Spleen (tissue), 7 donors: ENCODE data around the gene DECR2.
A peak's percentile ranks its signal among the peaks of the same experiment; 100 is the strongest.

ENCODE experiments used
- POLR2AphosphoS5 ChIP-seq, 3 donors: sonication (generic); formaldehyde crosslinking; IDR thresholded peaks; one replicate each; pipeline ENCODE4 v1.5.1; 2017; ENCODE audit warnings: antibody characterized with exemption in 3 of 3
- TF ChIP-seq, protein P1 (sequence below), 11 experiments: fragments of 200-600 bp in 7 of 11; fragments of 450-650 bp in 4 of 11; sonication (generic) in 4 of 11; IDR thresholded peaks in 8 of 11; conservative IDR thresholded peaks in 3 of 11; 1 replicate in 7 of 11; 2 replicates in 4 of 11; pipeline versions ENCODE4 v1.4.0 to v1.8.0; 2016 to 2021; ENCODE audit warnings: antibody characterized with exemption in 11 of 11, inconsistent platforms in 4 of 11, mild to moderate bottlenecking in 1 of 11
- donor health status: DM: no; HTN: no; CAD: no; lungs with moderate emphysema.
- donor health status: DM: no; HTN: no; CAD: no.
- donor health status: DM: no; HTN: no; CAD: no.

DNA sequence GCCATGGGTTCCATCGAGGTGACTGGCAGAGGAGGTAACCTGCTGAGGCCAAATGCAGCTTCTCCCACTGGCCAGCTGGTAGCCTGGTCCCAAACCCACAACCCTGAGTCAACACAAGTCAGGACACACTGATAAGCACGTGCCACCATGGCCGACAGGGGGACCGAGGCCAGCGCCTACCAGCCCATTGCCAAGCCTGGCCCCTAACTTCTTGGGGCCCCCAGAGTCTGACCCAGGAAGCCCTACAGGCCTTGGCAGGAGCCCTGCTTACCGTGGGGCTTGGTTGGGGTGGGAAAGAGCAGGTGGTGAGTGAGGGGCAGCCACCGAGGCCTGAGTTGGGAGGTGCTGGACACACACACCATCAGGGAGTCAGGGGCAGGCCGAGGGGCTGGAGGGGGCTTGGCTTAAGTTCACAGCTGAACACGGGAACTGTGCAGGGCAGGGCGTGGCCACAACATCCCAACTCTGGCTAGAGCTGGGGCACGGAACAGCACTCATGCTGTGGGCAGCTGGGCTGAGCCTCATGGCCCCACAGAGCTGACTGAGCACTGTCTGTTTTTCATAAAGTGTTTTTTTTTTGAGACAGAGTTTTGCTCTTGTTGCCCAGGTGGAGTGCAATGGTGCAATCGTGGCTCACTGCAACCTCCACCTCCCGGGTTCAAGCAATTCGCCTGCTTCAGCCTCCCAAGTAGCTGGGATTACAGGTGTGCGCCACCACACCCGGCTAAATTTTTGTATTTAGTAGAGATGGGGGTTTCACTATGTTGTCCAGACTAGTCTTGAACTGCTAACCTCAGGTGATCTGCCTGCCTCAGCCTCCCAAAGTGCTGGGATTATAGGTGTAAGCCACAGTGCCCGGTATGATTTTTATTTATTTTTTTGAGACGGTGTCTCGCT, 36.8 kb upstream of the DECR2 start:
- TF ChIP-seq, protein P1, sequence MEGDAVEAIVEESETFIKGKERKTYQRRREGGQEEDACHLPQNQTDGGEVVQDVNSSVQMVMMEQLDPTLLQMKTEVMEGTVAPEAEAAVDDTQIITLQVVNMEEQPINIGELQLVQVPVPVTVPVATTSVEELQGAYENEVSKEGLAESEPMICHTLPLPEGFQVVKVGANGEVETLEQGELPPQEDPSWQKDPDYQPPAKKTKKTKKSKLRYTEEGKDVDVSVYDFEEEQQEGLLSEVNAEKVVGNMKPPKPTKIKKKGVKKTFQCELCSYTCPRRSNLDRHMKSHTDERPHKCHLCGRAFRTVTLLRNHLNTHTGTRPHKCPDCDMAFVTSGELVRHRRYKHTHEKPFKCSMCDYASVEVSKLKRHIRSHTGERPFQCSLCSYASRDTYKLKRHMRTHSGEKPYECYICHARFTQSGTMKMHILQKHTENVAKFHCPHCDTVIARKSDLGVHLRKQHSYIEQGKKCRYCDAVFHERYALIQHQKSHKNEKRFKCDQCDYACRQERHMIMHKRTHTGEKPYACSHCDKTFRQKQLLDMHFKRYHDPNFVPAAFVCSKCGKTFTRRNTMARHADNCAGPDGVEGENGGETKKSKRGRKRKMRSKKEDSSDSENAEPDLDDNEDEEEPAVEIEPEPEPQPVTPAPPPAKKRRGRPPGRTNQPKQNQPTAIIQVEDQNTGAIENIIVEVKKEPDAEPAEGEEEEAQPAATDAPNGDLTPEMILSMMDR (IDR thresholded peaks at IDR 0.05 in 8 of 11, conservative IDR thresholded peaks at IDR 0.05 in 3 of 11) = no peak
- peak in 2 of 3 donors; percentile 38 to 68 for TF ChIP-seq POLR2AphosphoS5 (IDR thresholded peaks at IDR 0.05)
